Left ventricle myocardium inferior (tissue), 1 donor: ENCODE results near the gene DPH2. TPM values are rescaled to one million over a fixed set of nuclear protein-coding genes. Genes with fewer than 3 reads are reported as not detected.

Experiments
- DNase-seq: peaks from one replicate; pipeline ENCODE4 v3.0.0-alpha.2; 2020
- H3K27ac ChIP-seq: fragments of 200-600 bp; replicated peaks from 2 replicates; pipeline ENCODE4 v1.8.0; 2021
- H3K27me3 ChIP-seq: fragments of 200-600 bp; 2 replicates; pipeline ENCODE4 v1.8.0; 2021; ENCODE audit warnings: low read depth
- H3K36me3 ChIP-seq: fragments of 200-600 bp; 2 replicates; pipeline ENCODE4 v1.8.0; 2021
- H3K4me1 ChIP-seq: fragments of 200-600 bp; 2 replicates; pipeline ENCODE4 v1.8.0; 2021
- H3K4me3 ChIP-seq: fragments of 200-600 bp; 2 replicates; pipeline ENCODE4 v1.8.0; 2021; ENCODE audit warnings: mild to moderate bottlenecking, moderate library complexity
- H3K9me3 ChIP-seq: fragments of 200-600 bp; replicated peaks from 2 replicates; pipeline ENCODE4 v1.8.0; 2021
- CTCF ChIP-seq: fragments of 200-600 bp; IDR thresholded peaks from 2 replicates; pipeline ENCODE4 v1.8.0; 2021; ENCODE audit warnings: antibody characterized with exemption, mild to moderate bottlenecking, borderline replicate concordance
- intact Hi-C: fragments of 100-400 bp; cut with micrococcal nuclease; formaldehyde crosslinking; loops from one replicate; pipeline ENCODE4 v1.11.0; 2022
- total RNA-seq: library from RNA; stranded (reverse); fragmentation: NEBNext Ultra II Directional; extraction: Animal tissue kit (Norgen Biotek cat#: 25700); gene quantifications from one replicate; pipeline ENCODE4 v1.2.1, GENCODE V29; 2021
- donor health status: DM: no; HTN: yes; CAD: no; lungs with severe emphysema.

Gene DPH2
- total RNA-seq, 1 donor from 2014 or later: 18.2 TPM

DNA sequence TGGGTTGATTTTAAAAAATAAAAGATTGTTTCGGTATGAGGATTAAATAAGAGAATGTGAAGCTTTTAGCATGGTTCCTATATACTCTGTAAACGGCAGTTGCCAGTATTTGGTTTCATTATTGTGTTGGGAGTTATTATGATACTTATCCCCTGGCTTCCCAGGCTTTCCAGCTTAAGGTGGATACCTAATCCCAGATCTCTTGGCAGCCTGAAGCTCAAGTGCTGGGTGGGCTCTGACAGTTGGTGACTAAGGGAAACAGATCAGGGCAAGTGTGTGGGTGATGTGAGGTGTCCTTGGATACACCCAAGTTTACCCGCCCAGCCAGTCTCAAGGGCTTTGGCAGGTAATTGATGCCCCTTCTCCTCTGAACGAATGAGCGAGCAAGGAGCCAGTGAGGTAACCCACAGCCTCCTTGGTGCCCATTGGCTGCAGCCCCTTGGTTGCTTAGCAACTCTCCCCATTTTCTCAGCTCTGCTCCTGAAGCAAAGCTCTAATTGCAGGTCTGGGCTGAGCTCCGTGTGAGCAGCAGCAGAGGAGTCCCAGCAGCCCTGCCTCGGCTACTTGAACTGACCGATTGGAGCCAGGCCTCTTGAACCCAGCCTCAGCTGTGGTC lies 17.0 kb upstream of the DPH2 start:
- peaks cover 29% of the 10 kb centered on the region for H3K36me3 ChIP-seq
- peaks cover 70% of the 10 kb centered on the region for H3K4me1 ChIP-seq
- no peak for TF ChIP-seq CTCF
- H3K27ac ChIP-seq: peak overlapping the region; percentile 12
- intact Hi-C loops: no loop called here
- H3K4me3 ChIP-seq: no peak overlapping the region
- H3K27me3 ChIP-seq: no peaks in the 10 kb centered on the region
- no peak for DNase-seq
- H3K9me3 ChIP-seq: no peaks in the 10 kb centered on the region

DNA sequence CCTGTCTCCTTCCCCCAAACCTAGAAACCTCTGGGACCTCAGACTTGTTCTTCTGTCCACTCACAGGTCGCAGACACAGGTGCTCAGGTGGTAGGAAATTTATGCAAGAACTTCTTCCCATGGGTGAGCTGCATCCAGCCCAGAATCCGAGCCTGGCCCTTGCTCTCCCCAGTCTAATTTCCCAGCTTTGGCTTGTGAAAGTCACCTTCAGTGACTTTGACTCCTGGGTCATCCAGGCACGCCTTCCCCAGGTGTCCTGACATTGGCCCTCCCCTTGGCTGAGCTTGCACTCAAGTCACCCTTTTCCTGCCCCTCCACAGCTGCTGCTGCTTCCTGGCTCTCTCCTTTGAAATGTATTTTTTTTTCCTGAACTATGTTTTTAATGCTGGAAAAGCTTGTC lies 16.4 kb upstream of the DPH2 start:
- no peak for TF ChIP-seq CTCF
- peak overlapping the region; percentile 12 for H3K27ac ChIP-seq
- H3K4me3 ChIP-seq: no peak overlapping the region
- H3K36me3 ChIP-seq: peaks cover 34% of the 10 kb centered on the region
- H3K9me3 ChIP-seq: no peaks in the 10 kb centered on the region
- DNase-seq: no peak
- no peaks in the 10 kb centered on the region for H3K27me3 ChIP-seq
- intact Hi-C loops: no loop called here
- peaks cover 65% of the 10 kb centered on the region for H3K4me1 ChIP-seq

DNA sequence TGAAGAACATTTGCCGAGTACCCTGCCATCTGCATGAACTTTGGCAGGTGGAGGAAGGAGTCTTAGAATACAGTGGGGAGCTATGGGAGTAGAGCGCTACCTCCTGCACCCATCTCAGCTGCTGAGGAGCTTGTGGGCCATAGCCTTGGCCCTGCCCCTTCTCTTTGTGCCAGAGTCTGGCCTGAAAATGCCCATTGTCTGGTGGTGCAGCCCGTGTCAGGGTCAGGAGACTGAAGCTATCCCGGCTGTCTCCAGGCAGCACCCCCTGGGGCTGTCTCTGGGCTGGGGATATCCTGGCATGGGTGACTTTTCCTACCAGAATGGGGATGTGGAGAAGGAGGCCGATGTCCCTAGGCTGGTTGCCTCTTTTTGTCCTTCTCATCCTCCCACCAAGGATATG lies 15.8 kb upstream of the DPH2 start:
- H3K36me3 ChIP-seq: peaks cover 41% of the 10 kb centered on the region
- H3K4me3 ChIP-seq: no peak overlapping the region
- no peak for DNase-seq
- no peaks in the 10 kb centered on the region for H3K27me3 ChIP-seq
- intact Hi-C loops: no loop called here
- no peaks in the 10 kb centered on the region for H3K9me3 ChIP-seq
- peaks cover 58% of the 10 kb centered on the region for H3K4me1 ChIP-seq
- no peak overlapping the region for H3K27ac ChIP-seq
- no peak for TF ChIP-seq CTCF

DNA sequence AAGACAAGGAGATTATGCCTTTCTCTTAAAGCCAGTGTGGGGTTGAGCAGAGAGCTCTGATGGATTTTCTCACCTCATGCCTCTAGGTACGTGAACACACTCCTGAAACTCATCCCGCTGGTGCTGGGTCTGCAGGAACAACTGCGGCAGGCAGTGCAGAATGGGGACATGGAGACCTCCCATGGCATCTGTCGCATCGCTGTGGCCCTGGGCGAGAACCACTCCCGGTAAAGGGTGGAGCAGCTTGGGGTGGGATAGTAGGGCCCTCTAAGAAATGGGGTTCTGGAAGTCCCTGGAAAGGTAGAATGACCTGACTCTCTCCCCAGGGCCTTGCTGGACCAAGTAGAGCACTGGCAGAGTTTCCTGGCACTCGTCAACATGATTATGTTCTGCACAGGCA lies 13.6 kb upstream of the DPH2 start:
- Histone ChIP-seq H3K27ac (no peak overlapping the region), H3K36me3 (peaks cover 54% of the 10 kb centered on the region), H3K4me3 (no peak overlapping the region), H3K4me1 (peaks cover 40% of the 10 kb centered on the region), H3K27me3 (no peaks in the 10 kb centered on the region), H3K9me3 (no peaks in the 10 kb centered on the region)
- TF ChIP-seq CTCF: no peak
- intact Hi-C loops: no loop called here
- no peak for DNase-seq

- peaks cover 39% of the 10 kb centered on the region for H3K4me1 ChIP-seq
- H3K27ac ChIP-seq: no peak overlapping the region
- no peak overlapping the region for H3K4me3 ChIP-seq
- TF ChIP-seq CTCF: no peak
- no peak for DNase-seq
- intact Hi-C loops: no loop called here
- no peaks in the 10 kb centered on the region for H3K9me3 ChIP-seq
- peaks cover 67% of the 10 kb centered on the region for H3K36me3 ChIP-seq
- no peaks in the 10 kb centered on the region for H3K27me3 ChIP-seq
These were observed 12.3 kb upstream of the DPH2 start for GRCh38 chr1:43957407-43958040.
